Keratinocyte (primary cell): ENCODE results near the gene DPP8. TPM values are rescaled to one million over a fixed set of nuclear protein-coding genes. Genes with fewer than 3 reads are reported as not detected.

Experiments
- DNase-seq: peaks from one replicate; pipeline ENCODE4 v3.0.0-alpha.2; 2011; ENCODE audit warnings: low read depth, missing footprints, low spot score
- FAIRE-seq: peaks from 2 replicates; lab custom pipeline; 2011; peaks lifted over from hg19 to GRCh38; lab: Jason Lieb, UNC
- H2AFZ ChIP-seq: 2 replicates; pipeline ENCODE4 v1.6.0; 2012; ENCODE audit warnings: low read length, control low read depth, inconsistent platforms; ENCODE audit not compliant: control insufficient read depth
- H3K27ac ChIP-seq: 2 replicates; pipeline ENCODE4 v1.5.1; 2011; ENCODE audit warnings: low read length; ENCODE audit not compliant: control insufficient read depth, insufficient read depth
- H3K27me3 ChIP-seq: 3 replicates; pipeline ENCODE4 v1.6.0; 2011; ENCODE audit warnings: low read length; ENCODE audit not compliant: control insufficient read depth, insufficient read depth; ENCODE audit errors: extremely low read depth
- H3K36me3 ChIP-seq, 2 experiments: 2 replicates in 1 of 2; 3 replicates in 1 of 2; pipeline ENCODE4 v1.5.1; 2011; ENCODE audit warnings: low read length in 2 of 2, mild to moderate bottlenecking in 1 of 2; ENCODE audit not compliant: control insufficient read depth in 2 of 2, insufficient read depth in 2 of 2; ENCODE audit errors: extremely low read depth in 1 of 2
- H3K4me1 ChIP-seq: 3 replicates; pipeline ENCODE4 v1.5.1; 2011; ENCODE audit warnings: low read length; ENCODE audit not compliant: control insufficient read depth, insufficient read depth; ENCODE audit errors: extremely low read depth
- H3K4me2 ChIP-seq: 3 replicates; pipeline ENCODE4 v1.6.0; 2011; ENCODE audit warnings: low read depth, low read length; ENCODE audit not compliant: control insufficient read depth, insufficient read depth; ENCODE audit errors: extremely low read depth
- H3K4me3 ChIP-seq, 3 experiments: fragments of 200-600 bp in 1 of 3; sonication (generic) in 1 of 3; 2 replicates in 2 of 3; 3 replicates in 1 of 3; pipeline ENCODE4 v1.5.1; 2011 to 2016; ENCODE audit warnings: low read length in 3 of 3, mild to moderate bottlenecking in 3 of 3, control low read depth in 2 of 3, inconsistent platforms in 1 of 3, low read depth in 1 of 3, mixed read lengths in 1 of 3, mixed run types in 1 of 3, moderate library complexity in 1 of 3; ENCODE audit not compliant: control insufficient read depth in 2 of 3, insufficient read depth in 2 of 3; ENCODE audit errors: extremely low read depth in 1 of 3
- H3K79me2 ChIP-seq: 2 replicates; pipeline ENCODE4 v1.6.0; 2012; ENCODE audit warnings: low read length; ENCODE audit not compliant: control insufficient read depth, insufficient read depth
- H3K9ac ChIP-seq: 3 replicates; pipeline ENCODE4 v1.6.0; 2011; ENCODE audit warnings: low read length; ENCODE audit not compliant: control insufficient read depth, insufficient read depth; ENCODE audit errors: extremely low read depth
- H3K9me1 ChIP-seq: 3 replicates; pipeline ENCODE4 v1.6.0; 2011; ENCODE audit warnings: low read length; ENCODE audit not compliant: control insufficient read depth, insufficient read depth; ENCODE audit errors: extremely low read depth
- H3K9me3 ChIP-seq: 2 replicates; pipeline ENCODE4 v1.5.1; 2012; ENCODE audit warnings: low read depth, low read length; ENCODE audit not compliant: control insufficient read depth
- H4K20me1 ChIP-seq: 3 replicates; pipeline ENCODE4 v1.6.0; 2011; ENCODE audit warnings: low read length; ENCODE audit not compliant: control insufficient read depth, insufficient read depth; ENCODE audit errors: extremely low read depth
- EZH2 ChIP-seq: IDR thresholded peaks from one replicate; pipeline ENCODE4 v1.6.1; 2012; ENCODE audit warnings: inconsistent platforms, mild to moderate bottlenecking, low read length, moderate library complexity
- dilution Hi-C: fragments of 300-500 bp; cut with MboI; formaldehyde crosslinking; loops from one replicate; pipeline ENCODE4 v1.7.0; 2020; ENCODE audit warnings: low sequenced_read_pairs; ENCODE audit not compliant: extremely low pct_ligation_motif_present
- polyA plus RNA-seq, 5 experiments: library from polyadenylated mRNA; depleted of rRNA in 3 of 5; stranded (reverse) in 3 of 5; stranded (forward) in 1 of 5; unstranded in 1 of 5; fragments of >200 nt; gene quantifications; 1 replicate in 1 of 5; 2 replicates in 3 of 5; 3 replicates in 1 of 5; pipeline versions ENCODE4 v1.2.1 to v1.2.3, GENCODE V29; 2011 to 2012; ENCODE audit warnings: missing spikeins in 2 of 5, low read depth in 1 of 5, low replicate concordance in 1 of 5
- TF ChIP-seq, protein P1 (sequence below), 3 experiments: IDR thresholded peaks in 1 of 3; conservative IDR thresholded peaks in 1 of 3; optimal IDR thresholded peaks in 1 of 3; 2 replicates in 2 of 3; 3 replicates in 1 of 3; pipeline versions ENCODE3 to v1.5.1; 2011; ENCODE audit warnings: low read length in 3 of 3, mild to moderate bottlenecking in 3 of 3, moderate library complexity in 2 of 3, control low read depth in 1 of 3, inconsistent platforms in 1 of 3; ENCODE audit not compliant: insufficient read depth in 2 of 3; ENCODE audit errors: extremely low read depth in 1 of 3

The DPP8 gene
- polyA plus RNA-seq, 1 donor (not counting 4 experiments of a cell fraction or from before 2014, with no cell fraction given) = 21.6 TPM

DNA sequence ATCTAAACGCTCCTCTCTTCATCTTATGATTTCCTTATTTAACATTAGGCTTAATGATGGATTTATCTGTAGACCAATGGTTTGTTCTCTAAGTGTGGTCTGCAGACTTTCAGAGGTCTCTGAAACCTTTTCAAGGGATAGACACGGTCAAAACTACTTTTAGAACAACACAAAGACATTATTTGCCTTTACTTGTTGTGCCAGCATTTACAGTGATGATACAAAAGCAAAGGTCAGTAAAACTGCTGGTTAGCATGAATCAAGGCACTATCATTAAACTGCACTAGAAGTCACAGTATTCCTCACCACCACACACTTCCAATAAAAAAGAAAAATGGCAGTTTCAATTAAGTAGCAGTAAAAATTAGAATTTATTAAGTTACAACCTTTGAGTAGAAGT is 70.3 kb downstream of the DPP8 start:
- no peak for TF ChIP-seq EZH2
- TF ChIP-seq, protein P1, sequence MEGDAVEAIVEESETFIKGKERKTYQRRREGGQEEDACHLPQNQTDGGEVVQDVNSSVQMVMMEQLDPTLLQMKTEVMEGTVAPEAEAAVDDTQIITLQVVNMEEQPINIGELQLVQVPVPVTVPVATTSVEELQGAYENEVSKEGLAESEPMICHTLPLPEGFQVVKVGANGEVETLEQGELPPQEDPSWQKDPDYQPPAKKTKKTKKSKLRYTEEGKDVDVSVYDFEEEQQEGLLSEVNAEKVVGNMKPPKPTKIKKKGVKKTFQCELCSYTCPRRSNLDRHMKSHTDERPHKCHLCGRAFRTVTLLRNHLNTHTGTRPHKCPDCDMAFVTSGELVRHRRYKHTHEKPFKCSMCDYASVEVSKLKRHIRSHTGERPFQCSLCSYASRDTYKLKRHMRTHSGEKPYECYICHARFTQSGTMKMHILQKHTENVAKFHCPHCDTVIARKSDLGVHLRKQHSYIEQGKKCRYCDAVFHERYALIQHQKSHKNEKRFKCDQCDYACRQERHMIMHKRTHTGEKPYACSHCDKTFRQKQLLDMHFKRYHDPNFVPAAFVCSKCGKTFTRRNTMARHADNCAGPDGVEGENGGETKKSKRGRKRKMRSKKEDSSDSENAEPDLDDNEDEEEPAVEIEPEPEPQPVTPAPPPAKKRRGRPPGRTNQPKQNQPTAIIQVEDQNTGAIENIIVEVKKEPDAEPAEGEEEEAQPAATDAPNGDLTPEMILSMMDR (optimal IDR thresholded peaks at IDR 0.05 in 1 of 3, IDR thresholded peaks at IDR 0.05 in 1 of 3, conservative IDR thresholded peaks at IDR 0.05 in 1 of 3; ENCODE audit: extremely low read depth in 1 of 3, insufficient read depth in 2 of 3, low read length in 3 of 3) = no peak
- H3K9me1 ChIP-seq = no peaks in the 10 kb centered on the region
- no peaks in the 10 kb centered on the region for H4K20me1 ChIP-seq
- H3K9me3 ChIP-seq = no peaks in the 10 kb centered on the region
- no peak overlapping the region for H3K4me2 ChIP-seq
- no peaks in the 10 kb centered on the region for H3K4me1 ChIP-seq
- no peaks in the 10 kb centered on the region for H3K79me2 ChIP-seq
- H3K4me3 ChIP-seq = no peak overlapping the region
- H3K27ac ChIP-seq = no peak overlapping the region
- H3K36me3 ChIP-seq = peaks cover 3 to 8% of the 10 kb centered on the region in 2 experiments
- no peak for DNase-seq
- H2AFZ ChIP-seq = no peak overlapping the region
- no peak overlapping the region for H3K9ac ChIP-seq
- FAIRE-seq = no peak
- dilution Hi-C loops = no loop called here
- H3K27me3 ChIP-seq = no peaks in the 10 kb centered on the region

DNA sequence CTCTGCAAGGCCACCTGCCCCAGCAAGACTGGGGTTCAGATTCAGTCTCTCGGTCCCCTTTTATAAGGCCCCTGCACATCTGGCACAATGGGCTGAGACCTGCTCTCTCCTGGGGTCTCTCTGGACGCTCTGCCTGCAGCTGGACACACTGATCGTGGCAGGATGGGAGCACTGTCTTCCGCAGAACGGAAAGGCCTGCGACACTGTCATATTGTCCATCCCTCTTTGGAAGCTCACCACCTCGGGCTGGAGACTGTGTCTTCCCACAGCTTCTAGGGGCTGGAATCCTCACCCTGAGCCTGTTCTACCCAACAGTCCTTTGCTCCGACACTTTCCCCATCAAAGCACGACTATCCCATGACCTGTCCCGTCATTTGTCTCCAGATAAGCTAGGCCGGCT is 83.3 kb downstream of the DPP8 start:
- no peaks in the 10 kb centered on the region for H3K79me2 ChIP-seq
- H3K4me3 ChIP-seq = no peak overlapping the region
- no peak overlapping the region for H3K9ac ChIP-seq
- H3K9me1 ChIP-seq = no peaks in the 10 kb centered on the region
- H3K27me3 ChIP-seq = no peaks in the 10 kb centered on the region
- TF ChIP-seq EZH2 = no peak
- TF ChIP-seq, protein P1 (optimal IDR thresholded peaks at IDR 0.05 in 1 of 3, IDR thresholded peaks at IDR 0.05 in 1 of 3, conservative IDR thresholded peaks at IDR 0.05 in 1 of 3; ENCODE audit: extremely low read depth in 1 of 3, insufficient read depth in 2 of 3, low read length in 3 of 3) = no peak
- DNase-seq (no peak), FAIRE-seq (no peak)
- H3K4me2 ChIP-seq = no peak overlapping the region
- H3K27ac ChIP-seq = no peak overlapping the region
- no peaks in the 10 kb centered on the region for H3K36me3 ChIP-seq
- no peaks in the 10 kb centered on the region for H4K20me1 ChIP-seq
- H3K4me1 ChIP-seq = peaks cover 9% of the 10 kb centered on the region
- no peak overlapping the region for H2AFZ ChIP-seq
- H3K9me3 ChIP-seq = no peaks in the 10 kb centered on the region
- dilution Hi-C loops = no loop called here
